ENCODE measurements around the gene TIMM8B. TPM values are rescaled to one million over a fixed set of nuclear protein-coding genes. Genes with fewer than 3 reads are reported as not detected.
A peak's percentile ranks its signal among the peaks of the same experiment; 100 is the strongest.
"Not testable (repeated sequence)": the region's sequence is repeated elsewhere in the genome, so short reads cannot be mapped to it uniquely, and the experiment has no call there.

The TIMM8B gene
- total and polyA plus RNA-seq, 2 experiments from 2014 or later, result 46.7 to 204 TPM

DNA sequence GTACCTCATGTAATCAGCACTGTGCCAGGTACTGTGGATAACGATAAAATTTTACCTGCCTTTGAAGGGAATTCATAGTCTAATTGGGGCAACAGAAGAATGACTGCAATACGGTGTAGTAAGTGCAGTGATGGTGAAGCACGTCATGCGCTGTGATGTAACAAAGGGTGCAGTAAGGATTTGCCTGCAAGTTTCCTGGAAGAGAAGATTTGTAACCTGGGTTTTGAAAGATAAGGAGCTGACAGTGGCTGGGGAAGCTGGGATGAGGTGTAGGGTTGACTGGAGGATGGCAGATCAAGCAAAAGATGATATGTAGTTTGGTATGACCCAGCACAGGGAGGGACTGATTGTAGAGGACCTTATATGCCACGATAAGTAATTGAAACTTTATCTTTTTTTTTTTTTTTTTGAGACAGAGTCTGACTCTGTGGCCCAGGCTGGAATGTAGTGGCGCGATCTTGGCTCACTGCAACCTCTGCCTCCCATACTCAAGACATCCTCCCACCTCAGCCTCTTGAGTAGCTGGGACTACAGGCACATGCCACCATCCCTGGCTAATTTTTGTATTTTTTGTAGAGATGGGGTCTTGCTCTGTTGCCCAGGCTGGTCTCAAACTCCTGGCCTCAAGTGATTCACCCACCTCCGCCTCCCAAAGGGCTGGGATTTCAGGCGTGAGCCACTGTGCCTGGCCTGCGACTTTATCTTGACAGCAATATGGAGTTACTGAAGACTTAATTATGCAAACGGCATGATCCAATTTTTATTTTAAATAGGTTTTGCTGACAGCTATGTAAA is 11.4 kb upstream of the TIMM8B start:
- Histone ChIP-seq H3K4me3 (no peak overlapping the region), H3K9me3 (ENCODE audit: low read depth) (no peaks in the 10 kb centered on the region), H3K27me3 (no peaks in the 10 kb centered on the region), H3K27ac (no peak overlapping the region), H3K4me1 (ENCODE audit: low read depth) (no peaks in the 10 kb centered on the region), H3K36me3 (peaks cover 28% of the 10 kb centered on the region)
- TF ChIP-seq, protein P1, sequence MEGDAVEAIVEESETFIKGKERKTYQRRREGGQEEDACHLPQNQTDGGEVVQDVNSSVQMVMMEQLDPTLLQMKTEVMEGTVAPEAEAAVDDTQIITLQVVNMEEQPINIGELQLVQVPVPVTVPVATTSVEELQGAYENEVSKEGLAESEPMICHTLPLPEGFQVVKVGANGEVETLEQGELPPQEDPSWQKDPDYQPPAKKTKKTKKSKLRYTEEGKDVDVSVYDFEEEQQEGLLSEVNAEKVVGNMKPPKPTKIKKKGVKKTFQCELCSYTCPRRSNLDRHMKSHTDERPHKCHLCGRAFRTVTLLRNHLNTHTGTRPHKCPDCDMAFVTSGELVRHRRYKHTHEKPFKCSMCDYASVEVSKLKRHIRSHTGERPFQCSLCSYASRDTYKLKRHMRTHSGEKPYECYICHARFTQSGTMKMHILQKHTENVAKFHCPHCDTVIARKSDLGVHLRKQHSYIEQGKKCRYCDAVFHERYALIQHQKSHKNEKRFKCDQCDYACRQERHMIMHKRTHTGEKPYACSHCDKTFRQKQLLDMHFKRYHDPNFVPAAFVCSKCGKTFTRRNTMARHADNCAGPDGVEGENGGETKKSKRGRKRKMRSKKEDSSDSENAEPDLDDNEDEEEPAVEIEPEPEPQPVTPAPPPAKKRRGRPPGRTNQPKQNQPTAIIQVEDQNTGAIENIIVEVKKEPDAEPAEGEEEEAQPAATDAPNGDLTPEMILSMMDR (IDR thresholded peaks at IDR 0.05; ENCODE audit: low read depth, low read length), result no peak
- DNase-seq (ENCODE audit: low read depth in 1 of 2, low spot score in 1 of 2), result no peak

DNA sequence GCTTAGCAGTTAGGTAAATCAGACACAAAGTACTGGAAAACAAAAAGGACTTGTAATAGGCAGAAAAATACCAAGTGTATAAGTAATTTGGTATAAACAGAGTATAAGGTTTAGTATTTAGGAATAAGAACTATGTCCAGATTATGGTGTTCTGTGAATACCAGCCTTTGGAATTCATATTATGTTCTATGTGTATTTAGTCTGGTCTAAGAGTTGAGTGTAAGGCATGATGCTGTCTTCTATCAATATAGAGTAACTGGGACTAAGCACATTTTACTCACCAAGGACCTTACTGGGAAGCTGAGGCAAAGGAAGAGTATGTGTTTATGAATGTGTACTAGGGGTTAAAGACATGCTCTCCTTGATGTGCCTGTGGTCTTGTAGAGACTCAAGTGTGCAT is 9.6 kb upstream of the TIMM8B start:
- TF ChIP-seq, protein P1 (IDR thresholded peaks at IDR 0.05; ENCODE audit: low read depth, low read length), result no peak
- no peak for DNase-seq (ENCODE audit: low read depth in 1 of 2, low spot score in 1 of 2)
- Histone ChIP-seq H3K27me3 (no peaks in the 10 kb centered on the region), H3K36me3 (peaks cover 41% of the 10 kb centered on the region), H3K4me1 (ENCODE audit: low read depth) (no peaks in the 10 kb centered on the region), H3K27ac (no peak overlapping the region), H3K9me3 (ENCODE audit: low read depth) (no peaks in the 10 kb centered on the region), H3K4me3 (no peak overlapping the region)

DNA sequence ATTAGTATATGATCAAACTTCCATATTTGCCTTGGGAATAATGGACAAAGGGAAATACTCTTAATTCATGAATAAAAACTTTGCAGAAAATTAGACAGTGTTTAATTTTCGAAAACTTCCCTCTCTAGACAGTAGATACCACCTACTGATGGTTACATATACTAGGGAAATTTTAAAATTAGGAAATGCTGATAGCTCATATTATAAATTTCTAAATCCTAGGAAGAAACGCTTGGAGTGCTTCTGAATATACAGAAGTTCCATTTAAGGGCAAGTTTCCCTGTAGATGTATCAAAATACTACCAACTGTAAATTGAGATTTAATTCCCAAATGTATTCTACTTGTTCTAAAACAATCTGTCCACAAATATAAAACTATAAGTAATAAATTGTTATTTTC is 8.7 kb upstream of the TIMM8B start:
- H3K27me3 ChIP-seq; DNase-seq (ENCODE audit: low read depth in 1 of 2, low spot score in 1 of 2); H3K4me1 ChIP-seq (ENCODE audit: low read depth); H3K9me3 ChIP-seq (ENCODE audit: low read depth); H3K27ac ChIP-seq; H3K4me3 ChIP-seq: not testable (repeated sequence)
- peaks cover 49% of the 10 kb centered on the region for H3K36me3 ChIP-seq

DNA sequence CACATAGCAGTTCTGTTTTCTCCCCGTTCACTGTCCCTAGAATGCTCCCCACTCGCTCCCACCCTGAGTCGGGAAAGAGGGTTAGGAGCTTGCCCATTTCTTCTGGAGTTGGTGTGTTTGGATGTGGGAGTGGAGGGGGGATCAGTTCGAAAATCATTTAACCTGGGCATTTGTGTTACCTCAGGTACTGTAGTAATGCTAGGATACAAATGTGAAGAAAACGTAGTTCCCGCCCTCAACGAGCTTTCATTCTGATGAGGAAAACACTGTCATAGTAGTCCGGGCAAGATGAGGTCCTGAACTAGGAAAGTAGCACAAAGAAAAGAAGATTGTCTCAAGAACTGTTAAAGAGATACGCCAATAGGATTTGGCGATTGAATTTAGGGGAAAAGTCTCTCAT is 656 bp upstream of the TIMM8B start:
- Histone ChIP-seq H3K27me3 (no peaks in the 10 kb centered on the region), H3K27ac (peak overlapping the region; percentile 78), H3K36me3 (peaks cover 58% of the 10 kb centered on the region), H3K9me3 (ENCODE audit: low read depth) (no peaks in the 10 kb centered on the region), H3K4me1 (ENCODE audit: low read depth) (peaks cover 11% of the 10 kb centered on the region), H3K4me3 (peak overlapping the region; percentile 86)
- TF ChIP-seq, protein P1 (IDR thresholded peaks at IDR 0.05; ENCODE audit: low read depth, low read length), result no peak
- DNase-seq (ENCODE audit: low read depth in 1 of 2, low spot score in 1 of 2), result peak in 1 of 2 donors; percentile 2

DNA sequence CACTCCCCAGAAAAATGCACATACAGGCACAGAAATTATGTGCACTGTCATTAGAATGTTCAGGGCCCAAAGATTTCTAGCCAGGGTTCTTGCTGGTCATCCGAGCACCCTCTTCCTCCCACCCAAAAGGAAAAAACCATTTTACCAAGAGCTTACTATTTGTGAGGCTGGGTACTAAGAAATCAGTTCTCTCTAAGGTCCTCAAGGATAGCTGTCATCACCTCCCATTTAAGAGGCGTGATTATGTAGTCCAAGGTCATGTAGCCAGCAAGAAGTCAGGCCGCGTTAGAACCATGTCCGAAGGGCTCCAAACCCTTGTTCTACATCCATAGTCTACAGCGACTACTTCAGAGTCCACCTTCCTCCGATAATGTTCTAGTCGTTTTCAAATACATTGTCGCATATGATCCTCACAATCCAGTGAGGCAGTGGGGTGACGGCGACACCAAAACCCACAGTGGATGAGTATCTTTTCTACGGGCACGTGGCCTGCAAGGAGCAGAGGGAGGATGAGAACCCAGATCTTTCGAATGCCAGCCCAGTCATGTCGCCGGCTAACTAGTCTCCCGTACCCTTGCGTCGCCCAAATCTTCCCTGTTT is 634 bp downstream of the TIMM8B start:
- Histone ChIP-seq H3K4me1 (ENCODE audit: low read depth) (peaks cover 11% of the 10 kb centered on the region), H3K27ac (peak overlapping the region; percentile 67), H3K9me3 (ENCODE audit: low read depth) (no peaks in the 10 kb centered on the region), H3K4me3 (peak overlapping the region; percentile 86), H3K36me3 (peaks cover 54% of the 10 kb centered on the region), H3K27me3 (no peaks in the 10 kb centered on the region)
- peak; percentile 33 to 39 for DNase-seq (ENCODE audit: low read depth in 1 of 2, low spot score in 1 of 2)
- TF ChIP-seq, protein P1 (IDR thresholded peaks at IDR 0.05; ENCODE audit: low read depth, low read length), result no peak

DNA sequence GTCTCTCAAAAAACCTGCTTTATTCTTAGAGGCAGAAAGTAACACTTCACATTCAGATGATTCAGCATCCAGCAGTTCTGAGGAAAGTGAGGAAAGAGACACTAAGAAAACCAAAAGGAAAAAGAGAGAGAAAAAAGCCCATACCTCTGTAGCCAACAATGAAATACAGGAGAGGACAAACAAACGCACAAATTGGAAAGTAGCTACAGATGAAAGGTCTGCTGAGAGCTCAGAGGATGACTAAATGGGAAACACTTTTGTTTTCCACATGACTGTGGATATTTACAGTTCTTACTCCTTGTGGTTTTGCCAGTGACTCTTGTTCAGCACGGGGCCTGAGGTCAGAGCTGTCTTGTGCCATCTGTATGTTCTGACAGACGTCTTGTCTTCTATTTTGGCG is 3.8 kb downstream of the TIMM8B start:
- TF ChIP-seq, protein P1 (IDR thresholded peaks at IDR 0.05; ENCODE audit: low read depth, low read length), result no peak
- H3K4me1 ChIP-seq (ENCODE audit: low read depth), result peaks cover 9% of the 10 kb centered on the region
- peaks cover 56% of the 10 kb centered on the region for H3K36me3 ChIP-seq
- peak overlapping the region; percentile 11 for H3K27ac ChIP-seq
- DNase-seq (ENCODE audit: low read depth in 1 of 2, low spot score in 1 of 2), result peak in 1 of 2 donors; percentile 12
- no peaks in the 10 kb centered on the region for H3K9me3 ChIP-seq (ENCODE audit: low read depth)
- H3K27me3 ChIP-seq, result no peaks in the 10 kb centered on the region
- no peak overlapping the region for H3K4me3 ChIP-seq
